Kidney (tissue), 22 donors: Measurements from ENCODE around the gene TP63. TPM values are rescaled to one million over a fixed set of nuclear protein-coding genes. Genes with fewer than 3 reads are reported as not detected.

Source experiments
- DNase-seq, 5 donors: peaks; one replicate each; pipeline ENCODE4 v3.0.0-alpha.2; 2013 to 2020
- FAIRE-seq: peaks from 2 replicates; lab custom pipeline; 2012; peaks lifted over from hg19 to GRCh38; lab: Jason Lieb, UNC
- H3K27ac ChIP-seq, 2 donors: one replicate each; pipeline ENCODE4 v1.7.0; 2013; ENCODE audit warnings: low read depth in 2 of 2, low read length in 2 of 2, inconsistent platforms in 1 of 2
- H3K27me3 ChIP-seq: one replicate; pipeline ENCODE4 v1.7.1; 2013; ENCODE audit warnings: low read length, inconsistent platforms; ENCODE audit not compliant: control insufficient read depth, insufficient read depth
- H3K36me3 ChIP-seq, 3 donors: one replicate each; pipeline versions ENCODE4 v1.7.0 to v1.7.1; 2013; ENCODE audit warnings: low read length in 3 of 3, control low read depth in 1 of 3, inconsistent platforms in 1 of 3; ENCODE audit not compliant: insufficient read depth in 3 of 3, control insufficient read depth in 2 of 3
- H3K4me1 ChIP-seq, 3 donors: one replicate each; pipeline versions ENCODE4 v1.7.0 to v1.7.1; 2013; ENCODE audit warnings: low read length in 3 of 3, inconsistent platforms in 1 of 3, low read depth in 1 of 3; ENCODE audit not compliant: control insufficient read depth in 2 of 3, insufficient read depth in 2 of 3
- H3K4me3 ChIP-seq, 3 donors: one replicate each; pipeline versions ENCODE4 v1.7.0 to v1.8.1; 2013; ENCODE audit warnings: low read length in 3 of 3, control low read depth in 1 of 3, inconsistent platforms in 1 of 3
- H3K9ac ChIP-seq, 3 donors: one replicate each; pipeline versions ENCODE4 v1.7.0 to v1.7.1; 2013; ENCODE audit warnings: low read length in 3 of 3, control low read depth in 1 of 3, inconsistent platforms in 1 of 3
- H3K9me3 ChIP-seq, 3 donors: one replicate each; pipeline versions ENCODE4 v1.7.0 to v1.7.1; 2013; ENCODE audit warnings: low read length in 3 of 3, control low read depth in 1 of 3, inconsistent platforms in 1 of 3; ENCODE audit not compliant: control insufficient read depth in 2 of 3, insufficient read depth in 1 of 3
- intact Hi-C: fragments of 100-400 bp; cut with DNase I; formaldehyde crosslinking; loops from one replicate; pipeline ENCODE4 v1.11.1; 2022
- long read RNA-seq, 10 donors: library from polyadenylated mRNA in 1 of 10; unstranded in 1 of 10; transcript quantifications; one replicate each; pipeline ENCODE4 v2.0.0 and lab custom pipeline, GENCODE V29; 2021 to 2026
- polyA plus RNA-seq: library from polyadenylated mRNA; stranded (reverse); fragments of 350-450 nt; fragmentation: Illumina TruSeq; extraction: RNeasy Lipid Tissue Mini Kit (QIAGEN cat#74804); gene quantifications from one replicate; pipeline ENCODE4 v1.2.3, GENCODE V29; 2014; ENCODE audit warnings: low read depth, low replicate concordance; ENCODE audit not compliant: insufficient read depth
- total RNA-seq: library from RNA; stranded (reverse); fragmentation: NEBNext Ultra II Directional; extraction: Animal tissue kit (Norgen Biotek cat#: 25700); gene quantifications from one replicate; pipeline ENCODE4 v1.2.1, GENCODE V29; 2021
- TF ChIP-seq, protein P1 (sequence below): IDR thresholded peaks from 3 replicates; pipeline ENCODE4 v1.5.1; 2012; ENCODE audit warnings: mild to moderate bottlenecking, moderate library complexity, borderline replicate concordance; ENCODE audit not compliant: insufficient read depth; ENCODE audit errors: extremely low read depth
- donor health status: control.
- donor health status: control.
- donor health status: control.
- donor health status: control.
- donor health status: control.
- donor health status: DM: yes; HTN: yes; CAD: no.
- donor health status: Normal renal cell carcinoma (clear cell type).

The TP63 gene
- 1.1 TPM for total RNA-seq
- 0.13 TPM for polyA plus RNA-seq
- long read RNA-seq, donor 1: 0 reads
- long read RNA-seq, donor 2: 0 reads
- long read RNA-seq, donor 3: 0 reads
- long read RNA-seq, donor 4: 0 reads
- long read RNA-seq, donor 5: 0 reads
- long read RNA-seq, donor 6: 0 reads
- long read RNA-seq, donor 7, partial matches to known transcripts: 0 of 2 reads
- long read RNA-seq, donor 7, other reads (novel, unspliced or antisense): 2 of 2 reads
- long read RNA-seq, donor 8: 0 reads
- long read RNA-seq, donor 9: 0 reads
- long read RNA-seq, donor 10: 0 reads

DNA sequence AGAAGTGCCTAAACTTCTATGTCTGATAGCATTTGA lies at the start of gene TP63:
TP63 (plus strand) TSS at position 17 of the 36 bp plus-strand sequence. CDS start 127 bp downstream, outside the sequence.
- no peak within 1 kb of the TSS for H3K9ac ChIP-seq
- TF ChIP-seq, protein P1, sequence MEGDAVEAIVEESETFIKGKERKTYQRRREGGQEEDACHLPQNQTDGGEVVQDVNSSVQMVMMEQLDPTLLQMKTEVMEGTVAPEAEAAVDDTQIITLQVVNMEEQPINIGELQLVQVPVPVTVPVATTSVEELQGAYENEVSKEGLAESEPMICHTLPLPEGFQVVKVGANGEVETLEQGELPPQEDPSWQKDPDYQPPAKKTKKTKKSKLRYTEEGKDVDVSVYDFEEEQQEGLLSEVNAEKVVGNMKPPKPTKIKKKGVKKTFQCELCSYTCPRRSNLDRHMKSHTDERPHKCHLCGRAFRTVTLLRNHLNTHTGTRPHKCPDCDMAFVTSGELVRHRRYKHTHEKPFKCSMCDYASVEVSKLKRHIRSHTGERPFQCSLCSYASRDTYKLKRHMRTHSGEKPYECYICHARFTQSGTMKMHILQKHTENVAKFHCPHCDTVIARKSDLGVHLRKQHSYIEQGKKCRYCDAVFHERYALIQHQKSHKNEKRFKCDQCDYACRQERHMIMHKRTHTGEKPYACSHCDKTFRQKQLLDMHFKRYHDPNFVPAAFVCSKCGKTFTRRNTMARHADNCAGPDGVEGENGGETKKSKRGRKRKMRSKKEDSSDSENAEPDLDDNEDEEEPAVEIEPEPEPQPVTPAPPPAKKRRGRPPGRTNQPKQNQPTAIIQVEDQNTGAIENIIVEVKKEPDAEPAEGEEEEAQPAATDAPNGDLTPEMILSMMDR: no peak
- H3K27me3 ChIP-seq: no peaks in the 10 kb centered on the region
- H3K4me3 ChIP-seq: peak within 1 kb of the TSS in 2 of 3 donors; percentile 20 to 50
- no peaks in the 10 kb centered on the region for H3K36me3 ChIP-seq
- no peaks in the 10 kb centered on the region for H3K4me1 ChIP-seq
- intact Hi-C loops: no loop called here
- H3K9me3 ChIP-seq: no peaks in the 10 kb centered on the region
- H3K27ac ChIP-seq: peak within 1 kb of the TSS; percentile 8 to 51
- DNase-seq (no peak), FAIRE-seq (no peak)

DNA sequence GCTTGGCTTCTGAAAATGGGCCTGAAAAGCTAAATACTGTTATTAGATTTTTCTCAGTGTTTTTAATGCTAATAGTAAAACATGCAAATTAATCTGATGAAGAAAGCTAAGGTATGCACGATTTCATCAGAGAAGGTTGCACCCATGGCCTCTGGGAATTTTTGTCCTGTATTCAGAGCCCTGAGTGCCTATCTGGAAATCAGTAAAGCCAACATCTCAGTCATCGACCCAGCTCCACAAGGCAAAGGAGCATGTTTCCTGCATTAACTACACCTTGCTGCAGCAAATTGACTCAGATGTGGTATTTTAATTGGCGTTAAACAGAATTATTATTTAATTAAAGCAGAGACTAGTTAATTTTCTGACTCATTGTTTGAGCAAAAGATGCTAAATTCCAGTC lies 49.0 kb upstream of the TP63 start:
- H3K36me3 ChIP-seq: no peaks in the 10 kb centered on the region
- no peak for FAIRE-seq
- intact Hi-C loops: no loop called here
- no peaks in the 10 kb centered on the region for H3K27me3 ChIP-seq
- no peak overlapping the region for H3K4me3 ChIP-seq
- H3K27ac ChIP-seq: no peak overlapping the region
- DNase-seq: no peak
- H3K9me3 ChIP-seq: no peaks in the 10 kb centered on the region
- no peaks in the 10 kb centered on the region for H3K4me1 ChIP-seq
- H3K9ac ChIP-seq: no peak overlapping the region
- TF ChIP-seq, protein P1: no peak

DNA sequence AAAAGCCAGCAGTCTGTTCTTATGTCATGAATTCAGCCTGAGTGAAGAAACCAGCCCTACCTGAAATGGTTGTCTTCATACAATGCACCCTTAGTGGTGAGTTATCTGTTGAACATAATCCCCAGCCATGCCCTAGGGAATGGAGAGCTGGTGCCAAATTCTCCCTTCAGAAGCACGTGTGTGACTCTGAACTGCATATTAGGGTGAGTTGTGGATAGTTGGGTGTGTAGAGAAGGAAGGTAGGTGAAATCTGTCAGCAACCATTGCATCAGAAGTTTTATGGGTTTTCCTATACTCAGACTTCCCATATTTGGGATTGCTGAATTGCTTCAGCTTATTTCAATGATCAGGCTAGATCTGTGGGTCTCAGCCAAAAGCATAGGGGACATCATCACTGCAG lies 46.5 kb upstream of the TP63 start:
- no peaks in the 10 kb centered on the region for H3K9me3 ChIP-seq
- DNase-seq: no peak
- intact Hi-C loops: no loop called here
- H3K4me1 ChIP-seq: no peaks in the 10 kb centered on the region
- no peak overlapping the region for H3K9ac ChIP-seq
- H3K27ac ChIP-seq: no peak overlapping the region
- TF ChIP-seq, protein P1: no peak
- no peaks in the 10 kb centered on the region for H3K36me3 ChIP-seq
- H3K4me3 ChIP-seq: no peak overlapping the region
- no peaks in the 10 kb centered on the region for H3K27me3 ChIP-seq
- FAIRE-seq: no peak
